Endodermal cell (in vitro differentiated cells): ENCODE measurements around the gene CALHM3. TPM values are rescaled to one million over a fixed set of nuclear protein-coding genes. Genes with fewer than 3 reads are reported as not detected.

Experiments
- DNase-seq: peaks from one replicate; pipeline ENCODE4 v3.0.0-alpha.2; 2017
- H3K27ac ChIP-seq: 2 replicates; pipeline ENCODE4 v1.5.1; 2013; ENCODE audit warnings: mild to moderate bottlenecking, low read depth, low read length, moderate library complexity
- H3K27me3 ChIP-seq: 2 replicates; pipeline ENCODE4 v1.6.1; 2013; ENCODE audit warnings: mild to moderate bottlenecking, low read length, moderate library complexity; ENCODE audit not compliant: insufficient read depth, control insufficient read depth, poor library complexity, severe bottlenecking
- H3K36me3 ChIP-seq: 2 replicates; pipeline ENCODE4 v1.7.0; 2013; ENCODE audit warnings: mild to moderate bottlenecking, low read length, moderate library complexity; ENCODE audit not compliant: control insufficient read depth, insufficient read depth
- H3K4me1 ChIP-seq: one replicate; pipeline ENCODE4 v1.7.0; 2013; ENCODE audit warnings: low read length; ENCODE audit not compliant: control insufficient read depth, insufficient read depth
- H3K4me3 ChIP-seq: 2 replicates; pipeline ENCODE4 v1.5.1; 2013; ENCODE audit warnings: mild to moderate bottlenecking, low read length, moderate library complexity
- H3K9ac ChIP-seq: 2 replicates; pipeline ENCODE4 v1.6.1; 2013; ENCODE audit warnings: mild to moderate bottlenecking, low read length, moderate library complexity; ENCODE audit not compliant: poor library complexity, severe bottlenecking; ENCODE audit errors: extremely low read depth
- H3K9me3 ChIP-seq: 2 replicates; pipeline ENCODE4 v1.6.1; 2013; ENCODE audit warnings: mild to moderate bottlenecking, low read length, moderate library complexity; ENCODE audit not compliant: control insufficient read depth
- H3K27ac Mint-ChIP-seq: 2 replicates; pipeline ENCODE4 v1.8.0; 2020; ENCODE audit warnings: mixed read lengths
- H3K27me3 Mint-ChIP-seq: 2 replicates; pipeline ENCODE4 v1.8.0; 2021; ENCODE audit warnings: mild to moderate bottlenecking, mixed read lengths; ENCODE audit not compliant: insufficient read depth
- H3K36me3 Mint-ChIP-seq: 2 replicates; pipeline ENCODE4 v1.8.0; 2020; ENCODE audit warnings: low read depth, mixed read lengths
- H3K4me1 Mint-ChIP-seq: 2 replicates; pipeline ENCODE4 v1.8.0; 2020; ENCODE audit warnings: mixed read lengths
- H3K4me3 Mint-ChIP-seq: 2 replicates; pipeline ENCODE4 v1.8.0; 2020; ENCODE audit warnings: mild to moderate bottlenecking, moderate library complexity, mixed read lengths
- H3K9me3 Mint-ChIP-seq: 2 replicates; pipeline ENCODE4 v1.8.0; 2020; ENCODE audit warnings: mild to moderate bottlenecking, mixed read lengths
- WGBS, 2 experiments: methylation state at CpG; one replicate each; pipeline versions ENCODE4 v1.1.5 to v1.1.7; 2013; ENCODE audit warnings: missing lambda C conversion rate in 2 of 2, mixed read lengths in 1 of 2; ENCODE audit not compliant: insufficient coverage in 1 of 2, insufficient read length in 1 of 2; 5-methylcytosine and 5-hydroxymethylcytosine counted together
- total RNA-seq, 2 donors: library from RNA; stranded (reverse); fragmentation: NEBNext Ultra II Directional in 1 of 2; extraction: Animal tissue kit (Norgen Biotek cat#: 25700) in 1 of 2; gene quantifications; 2 replicates in 1 of 2; 3 replicates in 1 of 2; pipeline ENCODE4 v1.2.1, GENCODE V29; 2021
- TF ChIP-seq, protein P1 (sequence below): fragments of 200-600 bp; sonication (generic); conservative IDR thresholded peaks from 2 replicates; pipeline ENCODE4 v1.5.0; 2021; ENCODE audit warnings: antibody characterized with exemption, mild to moderate bottlenecking

CALHM3 gene
- total RNA-seq, 2 donors from 2014 or later = not detected

DNA sequence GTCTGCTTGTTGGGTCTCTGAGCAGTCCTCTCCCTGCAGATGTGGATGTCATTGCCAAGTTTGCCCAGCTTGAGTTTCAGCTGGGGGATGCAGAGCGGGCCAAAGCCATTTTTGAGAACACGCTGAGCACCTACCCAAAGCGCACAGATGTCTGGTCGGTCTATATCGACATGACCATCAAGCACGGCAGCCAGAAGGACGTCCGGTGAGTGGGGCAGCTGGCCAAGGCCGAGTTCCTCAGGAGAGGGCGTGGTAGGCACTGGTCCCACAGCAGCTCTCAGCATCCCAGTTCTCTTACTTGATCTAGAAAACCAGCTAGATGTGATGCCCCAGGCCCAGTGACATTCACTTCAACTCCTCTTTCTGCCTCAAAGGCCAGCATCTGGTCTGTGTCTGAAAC, 34.6 kb downstream of the CALHM3 start:
- H3K27ac Mint-ChIP-seq = no peak overlapping the region
- H3K4me1 ChIP-seq = no peaks in the 10 kb centered on the region
- DNase-seq = no peak
- no peaks in the 10 kb centered on the region for H3K9me3 ChIP-seq
- 96 to 97% methylated on average over 10 of the region's 10 CpGs for WGBS, 2 experiments
- H3K36me3 Mint-ChIP-seq = peaks cover 80% of the 10 kb centered on the region
- no peak overlapping the region for H3K4me3 ChIP-seq
- TF ChIP-seq, protein P1, sequence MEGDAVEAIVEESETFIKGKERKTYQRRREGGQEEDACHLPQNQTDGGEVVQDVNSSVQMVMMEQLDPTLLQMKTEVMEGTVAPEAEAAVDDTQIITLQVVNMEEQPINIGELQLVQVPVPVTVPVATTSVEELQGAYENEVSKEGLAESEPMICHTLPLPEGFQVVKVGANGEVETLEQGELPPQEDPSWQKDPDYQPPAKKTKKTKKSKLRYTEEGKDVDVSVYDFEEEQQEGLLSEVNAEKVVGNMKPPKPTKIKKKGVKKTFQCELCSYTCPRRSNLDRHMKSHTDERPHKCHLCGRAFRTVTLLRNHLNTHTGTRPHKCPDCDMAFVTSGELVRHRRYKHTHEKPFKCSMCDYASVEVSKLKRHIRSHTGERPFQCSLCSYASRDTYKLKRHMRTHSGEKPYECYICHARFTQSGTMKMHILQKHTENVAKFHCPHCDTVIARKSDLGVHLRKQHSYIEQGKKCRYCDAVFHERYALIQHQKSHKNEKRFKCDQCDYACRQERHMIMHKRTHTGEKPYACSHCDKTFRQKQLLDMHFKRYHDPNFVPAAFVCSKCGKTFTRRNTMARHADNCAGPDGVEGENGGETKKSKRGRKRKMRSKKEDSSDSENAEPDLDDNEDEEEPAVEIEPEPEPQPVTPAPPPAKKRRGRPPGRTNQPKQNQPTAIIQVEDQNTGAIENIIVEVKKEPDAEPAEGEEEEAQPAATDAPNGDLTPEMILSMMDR = no peak
- no peaks in the 10 kb centered on the region for H3K4me1 Mint-ChIP-seq
- no peak overlapping the region for H3K9ac ChIP-seq
- no peaks in the 10 kb centered on the region for H3K27me3 ChIP-seq
- no peak overlapping the region for H3K4me3 Mint-ChIP-seq
- no peak overlapping the region for H3K27ac ChIP-seq
- no peaks in the 10 kb centered on the region for H3K27me3 Mint-ChIP-seq
- H3K36me3 ChIP-seq = peaks cover 76% of the 10 kb centered on the region
- no peaks in the 10 kb centered on the region for H3K9me3 Mint-ChIP-seq

DNA sequence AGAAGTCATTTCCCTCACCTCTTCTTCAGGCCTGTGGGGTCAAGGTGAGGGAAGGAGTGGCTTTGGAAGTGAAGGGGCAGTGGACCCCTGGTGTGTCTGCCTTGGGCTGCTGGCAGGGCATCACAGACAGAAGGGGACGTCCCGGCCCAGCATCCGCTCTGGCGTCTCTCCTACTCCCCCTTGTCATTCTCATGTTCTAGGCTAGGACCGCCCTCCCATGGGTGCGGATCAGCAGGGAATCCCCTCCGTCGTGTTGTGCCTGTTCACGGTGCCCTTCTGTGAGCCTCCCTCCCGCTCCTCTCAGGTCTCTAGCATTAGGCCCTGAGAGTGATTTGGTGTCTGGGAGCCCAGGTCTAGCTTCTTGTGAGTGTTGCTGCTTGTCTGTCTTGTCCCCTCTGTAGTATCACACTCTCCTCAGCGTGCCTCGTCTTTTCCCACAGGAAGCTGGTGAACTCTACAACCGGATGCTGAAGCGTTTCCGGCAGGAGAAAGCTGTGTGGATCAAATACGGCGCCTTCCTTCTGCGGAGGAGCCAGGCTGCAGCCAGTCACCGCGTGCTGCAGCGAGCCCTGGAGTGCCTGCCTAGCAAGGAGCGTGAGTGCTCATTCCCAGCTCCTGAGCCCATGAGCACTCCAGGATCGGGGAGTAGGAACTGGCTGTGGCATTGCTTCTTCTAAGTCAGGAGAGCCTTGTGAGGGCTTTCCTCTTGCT, 35.4 kb downstream of the CALHM3 start:
- Histone ChIP-seq H3K36me3 (peaks cover 81% of the 10 kb centered on the region), H3K4me1 (no peaks in the 10 kb centered on the region), H3K27me3 (no peaks in the 10 kb centered on the region), H3K27ac (no peak overlapping the region), H3K4me3 (no peak overlapping the region), H3K9me3 (no peaks in the 10 kb centered on the region), H3K9ac (no peak overlapping the region)
- peaks cover 82% of the 10 kb centered on the region for H3K36me3 Mint-ChIP-seq
- no peak for DNase-seq
- TF ChIP-seq, protein P1 = no peak
- no peaks in the 10 kb centered on the region for H3K9me3 Mint-ChIP-seq
- H3K4me3 Mint-ChIP-seq = no peak overlapping the region
- no peak overlapping the region for H3K27ac Mint-ChIP-seq
- no peaks in the 10 kb centered on the region for H3K4me1 Mint-ChIP-seq
- WGBS, 2 experiments = 95 to 99% methylated on average over 18 to 23 of the region's 23 CpGs
- no peaks in the 10 kb centered on the region for H3K27me3 Mint-ChIP-seq

DNA sequence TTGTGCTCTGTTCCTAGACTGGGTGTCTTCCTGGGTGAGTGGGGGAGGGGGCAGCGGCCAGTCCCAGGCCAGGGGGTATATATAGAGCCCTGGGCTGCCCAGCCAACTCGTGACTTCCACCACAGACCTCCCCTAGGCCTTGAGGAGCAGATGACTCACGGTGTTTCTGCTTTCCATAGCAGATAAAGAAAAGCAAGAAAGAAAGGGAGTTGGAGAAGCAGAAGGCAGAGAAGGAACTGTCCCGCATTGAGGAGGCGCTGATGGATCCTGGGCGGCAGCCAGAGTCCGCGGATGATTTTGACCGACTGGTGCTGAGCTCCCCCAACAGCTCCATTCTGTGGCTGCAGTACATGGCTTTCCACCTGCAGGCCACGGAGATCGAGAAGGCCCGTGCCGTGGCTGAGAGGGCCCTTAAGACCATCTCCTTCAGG, 37.0 kb downstream of the CALHM3 start:
- Mint-ChIP-seq H3K27me3 (no peaks in the 10 kb centered on the region), H3K36me3 (peaks cover 85% of the 10 kb centered on the region), H3K27ac (no peak overlapping the region), H3K9me3 (no peaks in the 10 kb centered on the region), H3K4me1 (no peaks in the 10 kb centered on the region), H3K4me3 (no peak overlapping the region)
- Histone ChIP-seq H3K27me3 (no peaks in the 10 kb centered on the region), H3K36me3 (peaks cover 84% of the 10 kb centered on the region), H3K4me3 (no peak overlapping the region), H3K9ac (no peak overlapping the region), H3K9me3 (no peaks in the 10 kb centered on the region), H3K27ac (no peak overlapping the region), H3K4me1 (no peaks in the 10 kb centered on the region)
- TF ChIP-seq, protein P1 = no peak
- WGBS, 2 experiments = 95 to 96% methylated on average over 11 to 13 of the region's 13 CpGs
- no peak for DNase-seq
